ENCODE data around the gene FRK.

- TF ChIP-seq EZH2 (IDR thresholded peaks at IDR 0.05; ENCODE audit: low read depth) (no peak), CTCF (conservative IDR thresholded peaks at IDR 0.05) (no peak)
Observed at GRCh38 chr6:116010386-116010785, 50.3 kb downstream of the FRK start.
